Retinal pigment epithelial cell (primary cell): Measurements from ENCODE around the gene PGC.

ENCODE experiments used
- DNase-seq: peaks from one replicate; pipeline ENCODE4 v3.0.0-alpha.2; 2010; ENCODE audit warnings: low read depth
- H3K4me3 ChIP-seq: 2 replicates; pipeline ENCODE4 v1.5.1; 2011; ENCODE audit warnings: mild to moderate bottlenecking, low read length, control low read depth, moderate library complexity
- TF ChIP-seq, protein P1 (sequence below): conservative IDR thresholded peaks from 2 replicates; pipeline ENCODE4 v1.5.1; 2011; ENCODE audit warnings: low read depth, low read length, control low read depth, inconsistent platforms

Gene PGC

DNA sequence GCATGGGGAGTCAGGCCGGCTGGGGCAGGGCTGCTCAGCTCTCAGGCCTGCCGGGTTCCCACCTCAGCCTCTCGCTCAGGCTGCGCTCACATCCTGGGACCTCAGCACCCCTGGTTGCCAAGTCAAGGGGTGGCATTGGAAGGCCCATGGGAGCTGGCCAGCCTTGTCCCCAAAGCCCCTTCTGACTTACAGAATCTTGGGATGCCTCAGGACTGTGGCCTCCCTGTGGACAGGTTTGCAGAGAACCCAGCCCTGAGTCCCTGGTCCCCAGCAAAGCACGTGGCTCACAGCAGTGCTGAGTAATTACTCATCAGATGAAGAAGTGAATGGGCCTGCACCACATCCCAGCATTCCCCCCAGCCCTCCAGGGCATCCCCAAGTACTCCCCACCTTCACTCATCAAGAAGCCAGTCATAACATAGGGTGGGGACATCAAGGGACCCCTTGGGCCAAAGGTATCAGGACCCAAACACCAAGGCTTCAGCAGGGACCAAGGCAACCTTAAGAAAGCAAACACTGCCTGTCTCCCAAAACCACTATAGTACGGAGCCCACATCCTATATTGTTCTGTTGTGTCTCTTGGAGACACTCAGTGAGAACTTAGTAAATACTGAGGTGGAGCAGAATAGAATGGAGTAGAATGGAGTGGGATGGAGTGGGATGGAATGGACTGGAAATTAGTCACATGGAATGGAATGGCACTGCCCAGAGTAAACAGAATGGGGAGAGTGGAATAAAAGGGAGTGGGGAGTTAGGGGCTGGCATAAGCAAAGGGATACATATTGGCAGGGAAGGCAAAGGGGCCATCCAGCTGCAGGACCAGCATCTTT lies 3.6 kb downstream of the PGC start:
- TF ChIP-seq, protein P1, sequence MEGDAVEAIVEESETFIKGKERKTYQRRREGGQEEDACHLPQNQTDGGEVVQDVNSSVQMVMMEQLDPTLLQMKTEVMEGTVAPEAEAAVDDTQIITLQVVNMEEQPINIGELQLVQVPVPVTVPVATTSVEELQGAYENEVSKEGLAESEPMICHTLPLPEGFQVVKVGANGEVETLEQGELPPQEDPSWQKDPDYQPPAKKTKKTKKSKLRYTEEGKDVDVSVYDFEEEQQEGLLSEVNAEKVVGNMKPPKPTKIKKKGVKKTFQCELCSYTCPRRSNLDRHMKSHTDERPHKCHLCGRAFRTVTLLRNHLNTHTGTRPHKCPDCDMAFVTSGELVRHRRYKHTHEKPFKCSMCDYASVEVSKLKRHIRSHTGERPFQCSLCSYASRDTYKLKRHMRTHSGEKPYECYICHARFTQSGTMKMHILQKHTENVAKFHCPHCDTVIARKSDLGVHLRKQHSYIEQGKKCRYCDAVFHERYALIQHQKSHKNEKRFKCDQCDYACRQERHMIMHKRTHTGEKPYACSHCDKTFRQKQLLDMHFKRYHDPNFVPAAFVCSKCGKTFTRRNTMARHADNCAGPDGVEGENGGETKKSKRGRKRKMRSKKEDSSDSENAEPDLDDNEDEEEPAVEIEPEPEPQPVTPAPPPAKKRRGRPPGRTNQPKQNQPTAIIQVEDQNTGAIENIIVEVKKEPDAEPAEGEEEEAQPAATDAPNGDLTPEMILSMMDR, result no peak
- DNase-seq, result no peak
- no peak overlapping the region for H3K4me3 ChIP-seq

DNA sequence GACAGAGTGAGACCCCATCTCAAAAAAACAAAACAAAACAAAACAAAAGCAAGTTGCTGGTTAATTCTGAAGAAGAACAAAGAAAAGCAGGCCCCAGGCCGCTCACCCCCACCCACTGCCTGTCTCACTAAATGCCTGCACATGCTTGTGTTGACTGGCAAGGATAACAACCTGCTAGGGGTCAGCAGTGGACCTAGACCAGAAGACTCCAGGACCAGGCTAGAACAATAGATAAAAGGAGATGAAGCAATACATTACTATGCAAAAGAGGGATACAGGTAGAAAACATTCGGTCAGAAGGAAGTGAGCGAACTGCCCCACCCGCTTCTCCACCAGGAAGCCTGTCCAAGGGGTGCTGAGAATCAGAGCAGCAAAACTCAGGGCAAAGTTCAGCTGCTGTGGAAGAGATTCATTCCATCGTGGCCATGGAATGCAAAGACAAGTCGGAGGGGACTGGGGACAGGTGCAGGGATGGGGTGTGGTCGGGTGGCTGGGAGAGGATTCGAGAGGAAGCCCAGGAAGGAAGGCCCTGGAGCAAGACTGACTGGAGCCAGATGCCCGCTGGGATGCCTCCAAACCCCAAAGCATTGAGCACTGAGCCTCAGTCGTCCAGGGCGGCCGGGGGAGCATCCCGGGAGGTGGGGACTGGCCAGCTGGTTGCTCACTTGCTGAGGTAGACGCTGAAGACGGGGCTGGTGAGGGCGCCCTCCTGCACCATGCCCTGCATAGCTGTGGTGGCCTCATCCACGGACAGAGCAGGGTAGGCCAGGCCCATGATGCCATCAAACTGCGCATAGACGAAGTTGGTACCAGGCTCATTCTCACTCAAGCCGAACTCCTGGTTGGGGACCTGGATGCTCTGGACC lies 5.3 kb downstream of the PGC start:
- H3K4me3 ChIP-seq, result no peak overlapping the region
- TF ChIP-seq, protein P1, result no peak
- no peak for DNase-seq

DNA sequence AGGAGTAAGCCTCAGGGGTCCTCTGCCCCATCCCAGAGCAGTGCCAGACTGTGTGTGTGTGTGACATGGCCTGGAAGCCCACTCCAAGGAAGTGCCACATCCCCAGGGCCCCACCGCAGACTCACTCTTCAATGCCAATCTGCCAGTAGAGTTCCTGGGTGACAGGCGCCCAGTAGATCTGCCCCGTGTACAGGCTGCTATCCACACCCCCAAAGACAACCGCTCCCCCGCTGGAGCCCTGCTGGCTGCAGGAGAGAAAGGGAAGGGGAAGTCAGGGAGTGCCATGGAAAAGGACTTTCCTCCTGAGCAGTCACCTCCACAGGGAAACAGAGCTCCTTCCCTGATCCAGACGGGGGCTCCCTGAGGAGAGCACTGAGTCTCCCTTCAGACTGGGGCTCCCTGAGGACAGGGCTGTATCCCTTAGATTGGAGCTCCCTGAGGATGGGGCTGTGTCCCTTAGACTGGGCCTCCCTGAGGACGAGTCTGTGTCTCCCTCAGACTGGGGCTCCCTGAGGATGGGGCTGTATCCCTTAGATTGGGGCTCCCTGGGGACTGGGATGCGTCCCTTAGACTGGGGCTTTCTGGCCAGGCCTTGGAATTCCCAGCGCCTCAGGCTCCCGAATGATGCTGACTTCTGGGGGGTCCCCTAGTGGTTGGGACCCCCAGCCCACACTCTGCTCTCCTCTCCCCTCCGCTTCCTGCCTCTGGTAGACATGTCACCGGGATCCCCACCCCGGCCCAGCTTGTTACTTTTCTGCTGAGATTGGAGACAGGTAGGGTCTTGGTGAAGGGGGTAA lies 6.6 kb downstream of the PGC start:
- no peak overlapping the region for H3K4me3 ChIP-seq
- no peak for DNase-seq
- TF ChIP-seq, protein P1, result no peak

DNA sequence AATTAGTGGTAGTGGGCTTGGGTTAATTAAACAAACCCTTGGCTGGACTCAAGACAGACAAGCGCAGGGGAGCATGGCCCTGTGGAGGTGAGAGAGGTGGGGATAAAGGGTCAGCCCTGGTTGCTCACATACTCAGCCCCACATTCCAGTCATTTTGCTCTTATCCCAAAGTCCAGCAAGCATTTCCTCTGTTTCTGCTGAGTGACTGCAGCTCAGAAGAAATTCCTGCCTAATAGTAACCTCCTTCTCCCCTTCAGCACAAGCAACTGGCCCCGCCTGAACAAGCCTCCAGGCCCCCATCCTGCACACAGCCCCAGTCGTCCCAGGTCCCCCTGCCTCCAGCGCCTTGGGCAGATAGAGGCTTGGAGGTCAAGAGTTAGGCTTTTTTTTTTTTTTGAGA lies 8.2 kb downstream of the PGC start:
- no peak overlapping the region for H3K4me3 ChIP-seq
- TF ChIP-seq, protein P1, result no peak
- no peak for DNase-seq

DNA sequence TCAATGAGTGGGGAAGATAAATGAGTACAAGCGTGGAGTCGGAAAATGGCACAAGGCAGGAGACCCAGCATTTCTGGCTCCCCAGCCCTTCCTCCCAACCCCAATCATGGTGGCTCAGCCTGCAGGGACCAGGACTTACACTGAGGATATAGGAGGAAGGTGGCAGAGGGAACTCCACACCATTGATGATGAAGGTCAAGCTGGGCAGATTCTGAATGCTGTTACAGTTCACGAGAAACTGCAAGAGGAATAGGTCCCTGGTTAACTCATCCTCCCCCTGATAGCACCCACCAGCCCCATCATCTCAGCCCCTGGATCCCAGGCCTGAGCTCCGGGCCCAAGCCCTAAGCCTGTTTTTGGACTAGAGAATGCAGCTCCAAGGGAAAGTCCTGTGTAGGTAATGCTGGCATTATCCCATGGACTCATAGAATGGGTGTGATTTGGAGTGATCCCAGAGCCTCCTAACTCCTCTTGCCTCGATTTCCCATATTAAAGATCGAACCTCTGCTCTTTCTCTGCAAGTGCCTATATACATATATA lies 9.5 kb downstream of the PGC start:
- TF ChIP-seq, protein P1, result no peak
- DNase-seq, result no peak
- no peak overlapping the region for H3K4me3 ChIP-seq

DNA sequence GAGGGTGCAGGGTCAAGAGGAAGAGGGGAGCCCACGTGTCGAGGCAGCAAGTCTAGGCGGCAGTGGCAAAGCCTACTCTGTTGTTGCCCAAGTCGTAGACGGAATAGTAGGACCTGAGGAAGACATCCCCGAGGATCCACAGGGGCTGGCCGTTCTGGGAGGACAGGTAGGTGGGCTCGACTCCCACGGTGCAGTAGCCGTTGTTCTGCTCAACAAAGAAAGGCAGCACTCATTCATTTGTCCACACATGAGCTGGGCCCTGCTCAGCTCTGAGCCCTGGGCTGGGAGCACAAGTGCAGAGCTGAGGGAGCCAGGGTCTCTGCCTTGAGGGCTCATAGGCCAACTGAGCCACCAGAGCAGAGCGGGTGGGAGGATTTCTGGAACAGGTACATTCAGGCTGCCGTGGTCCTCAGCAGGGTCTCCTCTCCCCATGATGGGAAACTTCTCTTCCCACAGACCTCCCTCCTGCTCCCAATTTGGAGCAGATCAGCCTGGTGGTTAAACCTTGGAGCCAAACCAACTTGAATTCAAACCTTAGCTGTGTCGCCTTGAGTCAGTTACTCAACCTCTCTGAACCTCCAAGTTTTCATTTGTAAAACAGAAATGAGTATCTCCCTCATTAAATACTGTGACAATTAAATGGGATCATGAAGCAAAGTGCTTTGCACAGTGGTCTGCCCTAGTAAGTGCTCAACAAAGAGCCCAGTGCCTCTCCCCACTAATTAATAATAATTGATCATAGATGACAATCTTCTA lies 10.2 kb downstream of the PGC start:
- no peak for DNase-seq
- H3K4me3 ChIP-seq, result no peak overlapping the region
- TF ChIP-seq, protein P1, result no peak
